ENCODE results near the gene XPNPEP1. TPM values are rescaled to one million over a fixed set of nuclear protein-coding genes. Genes with fewer than 3 reads are reported as not detected.

XPNPEP1 gene
- polyA plus RNA-seq, 3 donors: 32.1 to 62.1 (median 38.4) TPM

- Histone ChIP-seq H3K4me2 (replicated peaks; ENCODE audit: extremely low read depth, low read length, poor library complexity, severe bottlenecking) (no peak overlapping the region), H3K9me3 (replicated peaks in 1 of 2; ENCODE audit: control insufficient read depth in 1 of 2, insufficient read depth in 1 of 2, low read length in 2 of 2) (no peaks in the 10 kb centered on the region), H3K79me2 (ENCODE audit: insufficient read depth, low read length) (no peaks in the 10 kb centered on the region), H3K4me3 (replicated peaks in 1 of 3; ENCODE audit: low read depth in 2 of 3, low read length in 3 of 3) (no peak overlapping the region), H3K36me3 (replicated peaks in 1 of 2; ENCODE audit: control insufficient read depth in 1 of 2, insufficient read depth in 2 of 2, low read length in 2 of 2) (no peaks in the 10 kb centered on the region), H2AFZ (ENCODE audit: insufficient read depth, low read depth, low read length, poor library complexity, severe bottlenecking) (no peak overlapping the region), H3K27ac (ENCODE audit: low read depth in 1 of 2, low read length in 2 of 2) (no peak overlapping the region), H3K9ac (ENCODE audit: insufficient read depth, low read length, poor library complexity, severe bottlenecking) (no peak overlapping the region), H4K20me1 (ENCODE audit: insufficient read depth, low read length) (no peaks in the 10 kb centered on the region), H3K4me1 (ENCODE audit: control insufficient read depth in 1 of 2, insufficient read depth in 2 of 2, low read length in 2 of 2) (no peaks in the 10 kb centered on the region), H3K27me3 (ENCODE audit: control insufficient read depth in 2 of 2, insufficient read depth in 2 of 2, low read length in 2 of 2) (no peaks in the 10 kb centered on the region)
- Mint-ChIP-seq H3K4me3 (no peak overlapping the region), H3K27me3 (ENCODE audit: low read depth in 3 of 3) (peaks cover 1 to 4% (median 4%) of the 10 kb centered on the region in 3 donors), H3K4me1 (peaks cover 6% of the 10 kb centered on the region), H3K9me3 (no peaks in the 10 kb centered on the region), H3K36me3 (no peaks in the 10 kb centered on the region), H3K27ac (no peak overlapping the region)
- 87% methylated on average over 5 of the region's 9 CpGs for WGBS (ENCODE audit: insufficient coverage)
- intact Hi-C loops (cut with micrococcal nuclease): no loop called here
- DNase-seq: peak in 1 of 3 donors; percentile 12
- TF ChIP-seq, protein P1, sequence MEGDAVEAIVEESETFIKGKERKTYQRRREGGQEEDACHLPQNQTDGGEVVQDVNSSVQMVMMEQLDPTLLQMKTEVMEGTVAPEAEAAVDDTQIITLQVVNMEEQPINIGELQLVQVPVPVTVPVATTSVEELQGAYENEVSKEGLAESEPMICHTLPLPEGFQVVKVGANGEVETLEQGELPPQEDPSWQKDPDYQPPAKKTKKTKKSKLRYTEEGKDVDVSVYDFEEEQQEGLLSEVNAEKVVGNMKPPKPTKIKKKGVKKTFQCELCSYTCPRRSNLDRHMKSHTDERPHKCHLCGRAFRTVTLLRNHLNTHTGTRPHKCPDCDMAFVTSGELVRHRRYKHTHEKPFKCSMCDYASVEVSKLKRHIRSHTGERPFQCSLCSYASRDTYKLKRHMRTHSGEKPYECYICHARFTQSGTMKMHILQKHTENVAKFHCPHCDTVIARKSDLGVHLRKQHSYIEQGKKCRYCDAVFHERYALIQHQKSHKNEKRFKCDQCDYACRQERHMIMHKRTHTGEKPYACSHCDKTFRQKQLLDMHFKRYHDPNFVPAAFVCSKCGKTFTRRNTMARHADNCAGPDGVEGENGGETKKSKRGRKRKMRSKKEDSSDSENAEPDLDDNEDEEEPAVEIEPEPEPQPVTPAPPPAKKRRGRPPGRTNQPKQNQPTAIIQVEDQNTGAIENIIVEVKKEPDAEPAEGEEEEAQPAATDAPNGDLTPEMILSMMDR (IDR thresholded peaks at IDR 0.05): no peak
Observed at GRCh38 chr10:109966961-109967738, 43.8 kb upstream of the XPNPEP1 start.

- TF ChIP-seq, protein P1 (IDR thresholded peaks at IDR 0.05): no peak
- Mint-ChIP-seq H3K27ac (peak overlapping the region in 1 of 7 donors; percentile 37), H3K4me3 (no peak overlapping the region), H3K9me3 (no peaks in the 10 kb centered on the region), H3K4me1 (peaks cover 7% of the 10 kb centered on the region), H3K27me3 (ENCODE audit: low read depth in 3 of 3) (peaks cover 0 to 4% (median 4%) of the 10 kb centered on the region in 3 donors), H3K36me3 (no peaks in the 10 kb centered on the region)
- Histone ChIP-seq H3K4me1 (ENCODE audit: control insufficient read depth in 1 of 2, insufficient read depth in 2 of 2, low read length in 2 of 2) (no peaks in the 10 kb centered on the region), H3K79me2 (ENCODE audit: insufficient read depth, low read length) (no peaks in the 10 kb centered on the region), H3K4me3 (replicated peaks in 1 of 3; ENCODE audit: low read depth in 2 of 3, low read length in 3 of 3) (no peak overlapping the region), H3K27me3 (ENCODE audit: control insufficient read depth in 2 of 2, insufficient read depth in 2 of 2, low read length in 2 of 2) (no peaks in the 10 kb centered on the region), H3K9me3 (replicated peaks in 1 of 2; ENCODE audit: control insufficient read depth in 1 of 2, insufficient read depth in 1 of 2, low read length in 2 of 2) (no peaks in the 10 kb centered on the region), H2AFZ (ENCODE audit: insufficient read depth, low read depth, low read length, poor library complexity, severe bottlenecking) (no peak overlapping the region), H3K9ac (ENCODE audit: insufficient read depth, low read length, poor library complexity, severe bottlenecking) (no peak overlapping the region), H3K4me2 (replicated peaks; ENCODE audit: extremely low read depth, low read length, poor library complexity, severe bottlenecking) (no peak overlapping the region), H3K36me3 (replicated peaks in 1 of 2; ENCODE audit: control insufficient read depth in 1 of 2, insufficient read depth in 2 of 2, low read length in 2 of 2) (no peaks in the 10 kb centered on the region), H4K20me1 (ENCODE audit: insufficient read depth, low read length) (no peaks in the 10 kb centered on the region), H3K27ac (ENCODE audit: low read depth in 1 of 2, low read length in 2 of 2) (no peak overlapping the region)
- no peak for DNase-seq
- intact Hi-C loops (cut with micrococcal nuclease): no loop called here
- WGBS (ENCODE audit: insufficient coverage): 85% methylated on average over 10 of the region's 10 CpGs
Observed at GRCh38 chr10:109964318-109964717, 41.0 kb upstream of the XPNPEP1 start.
